22Rv1 (cell line): ENCODE data around the gene PIAS4.

Experiments
- ZFX ChIP-seq: fragments of 450-650 bp; IDR thresholded peaks from 2 replicates; pipeline ENCODE4 v1.6.1; 2017; ENCODE audit warnings: antibody characterized with exemption, borderline replicate concordance
- TF ChIP-seq, protein P1 (sequence below): fragments of 450-650 bp; IDR thresholded peaks from 2 replicates; pipeline ENCODE4 v1.5.1; 2017; ENCODE audit warnings: mild to moderate bottlenecking

GRCh38 chr19:4044990-4045465 lies 37.5 kb downstream of the PIAS4 start:
- TF ChIP-seq, protein P1, sequence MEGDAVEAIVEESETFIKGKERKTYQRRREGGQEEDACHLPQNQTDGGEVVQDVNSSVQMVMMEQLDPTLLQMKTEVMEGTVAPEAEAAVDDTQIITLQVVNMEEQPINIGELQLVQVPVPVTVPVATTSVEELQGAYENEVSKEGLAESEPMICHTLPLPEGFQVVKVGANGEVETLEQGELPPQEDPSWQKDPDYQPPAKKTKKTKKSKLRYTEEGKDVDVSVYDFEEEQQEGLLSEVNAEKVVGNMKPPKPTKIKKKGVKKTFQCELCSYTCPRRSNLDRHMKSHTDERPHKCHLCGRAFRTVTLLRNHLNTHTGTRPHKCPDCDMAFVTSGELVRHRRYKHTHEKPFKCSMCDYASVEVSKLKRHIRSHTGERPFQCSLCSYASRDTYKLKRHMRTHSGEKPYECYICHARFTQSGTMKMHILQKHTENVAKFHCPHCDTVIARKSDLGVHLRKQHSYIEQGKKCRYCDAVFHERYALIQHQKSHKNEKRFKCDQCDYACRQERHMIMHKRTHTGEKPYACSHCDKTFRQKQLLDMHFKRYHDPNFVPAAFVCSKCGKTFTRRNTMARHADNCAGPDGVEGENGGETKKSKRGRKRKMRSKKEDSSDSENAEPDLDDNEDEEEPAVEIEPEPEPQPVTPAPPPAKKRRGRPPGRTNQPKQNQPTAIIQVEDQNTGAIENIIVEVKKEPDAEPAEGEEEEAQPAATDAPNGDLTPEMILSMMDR, result no peak
- TF ChIP-seq ZFX, result no peak
